ENCODE data around the gene CD79B. TPM values are rescaled to one million over a fixed set of nuclear protein-coding genes. Genes with fewer than 3 reads are reported as not detected.

Gene CD79B
- total and polyA plus RNA-seq, 2 of the 13 experiments (the other 11 are each of a cell fraction or from before 2014, with no cell fraction given): not detected

DNA sequence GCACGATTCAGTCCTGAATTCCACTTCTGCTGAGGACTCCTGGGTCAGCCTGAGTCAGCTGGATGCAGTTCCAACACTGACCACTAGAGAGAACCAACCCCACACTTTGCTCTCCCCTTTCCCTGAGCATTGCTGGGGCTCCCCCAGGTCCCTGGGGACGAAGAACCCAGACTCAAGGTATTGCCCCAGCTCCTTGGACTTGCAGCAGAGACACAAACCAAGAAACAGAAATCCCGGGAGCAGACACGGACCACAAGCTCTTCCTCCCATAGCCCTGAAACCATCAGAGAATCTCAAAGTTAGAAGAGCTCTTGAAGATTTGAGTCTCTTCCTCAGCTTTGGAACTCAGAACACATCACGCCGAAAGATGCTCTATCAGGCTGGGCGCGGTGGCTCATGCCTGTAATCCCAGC is 12.8 kb downstream of the CD79B start (continued):
- TF ChIP-seq, protein P1, sequence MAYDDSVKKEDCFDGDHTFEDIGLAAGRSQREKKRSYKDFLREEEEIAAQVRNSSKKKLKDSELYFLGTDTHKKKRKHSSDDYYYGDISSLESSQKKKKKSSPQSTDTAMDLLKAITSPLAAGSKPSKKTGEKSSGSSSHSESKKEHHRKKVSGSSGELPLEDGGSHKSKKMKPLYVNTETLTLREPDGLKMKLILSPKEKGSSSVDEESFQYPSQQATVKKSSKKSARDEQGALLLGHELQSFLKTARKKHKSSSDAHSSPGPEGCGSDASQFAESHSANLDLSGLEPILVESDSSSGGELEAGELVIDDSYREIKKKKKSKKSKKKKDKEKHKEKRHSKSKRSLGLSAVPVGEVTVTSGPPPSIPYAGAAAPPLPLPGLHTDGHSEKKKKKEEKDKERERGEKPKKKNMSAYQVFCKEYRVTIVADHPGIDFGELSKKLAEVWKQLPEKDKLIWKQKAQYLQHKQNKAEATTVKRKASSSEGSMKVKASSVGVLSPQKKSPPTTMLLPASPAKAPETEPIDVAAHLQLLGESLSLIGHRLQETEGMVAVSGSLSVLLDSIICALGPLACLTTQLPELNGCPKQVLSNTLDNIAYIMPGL (CRISPR knock-in tag; IDR thresholded peaks at IDR 0.05; ENCODE audit: borderline replicate concordance in 1 of 2, low read depth in 1 of 2): peak in 1 of 2 experiments; percentile 28; a peak in 1 of 4 replicates
- TF ChIP-seq, protein P2, sequence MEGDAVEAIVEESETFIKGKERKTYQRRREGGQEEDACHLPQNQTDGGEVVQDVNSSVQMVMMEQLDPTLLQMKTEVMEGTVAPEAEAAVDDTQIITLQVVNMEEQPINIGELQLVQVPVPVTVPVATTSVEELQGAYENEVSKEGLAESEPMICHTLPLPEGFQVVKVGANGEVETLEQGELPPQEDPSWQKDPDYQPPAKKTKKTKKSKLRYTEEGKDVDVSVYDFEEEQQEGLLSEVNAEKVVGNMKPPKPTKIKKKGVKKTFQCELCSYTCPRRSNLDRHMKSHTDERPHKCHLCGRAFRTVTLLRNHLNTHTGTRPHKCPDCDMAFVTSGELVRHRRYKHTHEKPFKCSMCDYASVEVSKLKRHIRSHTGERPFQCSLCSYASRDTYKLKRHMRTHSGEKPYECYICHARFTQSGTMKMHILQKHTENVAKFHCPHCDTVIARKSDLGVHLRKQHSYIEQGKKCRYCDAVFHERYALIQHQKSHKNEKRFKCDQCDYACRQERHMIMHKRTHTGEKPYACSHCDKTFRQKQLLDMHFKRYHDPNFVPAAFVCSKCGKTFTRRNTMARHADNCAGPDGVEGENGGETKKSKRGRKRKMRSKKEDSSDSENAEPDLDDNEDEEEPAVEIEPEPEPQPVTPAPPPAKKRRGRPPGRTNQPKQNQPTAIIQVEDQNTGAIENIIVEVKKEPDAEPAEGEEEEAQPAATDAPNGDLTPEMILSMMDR (CRISPR knock-in tag; IDR thresholded peaks at IDR 0.05): peak; percentile 94
- TF ChIP-seq ZBTB21 (CRISPR knock-in tag; IDR thresholded peaks at IDR 0.05) (no peak), NFE2 (CRISPR knock-in tag; IDR thresholded peaks at IDR 0.05) (no peak), ZNF564 (CRISPR knock-in tag; IDR thresholded peaks at IDR 0.05) (no peak), ZMYM2 (CRISPR knock-in tag; IDR thresholded peaks at IDR 0.05) (no peak), ZNF891 (CRISPR knock-in tag; IDR thresholded peaks at IDR 0.05) (no peak), MED8 (CRISPR knock-in tag; IDR thresholded peaks at IDR 0.05; ENCODE audit: insufficient replicate concordance) (no peak), NRL (CRISPR knock-in tag; IDR thresholded peaks at IDR 0.05; ENCODE audit: borderline replicate concordance) (0 out of 2 replicates have a peak, but pooled peaks have one; percentile 13), GATAD2A (CRISPR knock-in tag; IDR thresholded peaks at IDR 0.05) (no peak), CC2D1A (CRISPR knock-in tag; IDR thresholded peaks at IDR 0.05) (no peak), DNMT1 (CRISPR knock-in tag; IDR thresholded peaks at IDR 0.05) (0 out of 2 replicates have a peak, but pooled peaks have one; percentile 34), JUN (CRISPR knock-in tag; IDR thresholded peaks at IDR 0.05) (no peak), MBNL3 (CRISPR knock-in tag; conservative IDR thresholded peaks at IDR 0.05) (no peak), ZNF251 (CRISPR knock-in tag; IDR thresholded peaks at IDR 0.05) (0 out of 2 replicates have a peak, but pooled peaks have one; percentile 14), FOSL2 (CRISPR knock-in tag; IDR thresholded peaks at IDR 0.05) (peak; percentile 36; the same call in 1 of the 2 replicates), RFX1 (IDR thresholded peaks at IDR 0.05) (no peak)
- TF ChIP-seq, protein P3, sequence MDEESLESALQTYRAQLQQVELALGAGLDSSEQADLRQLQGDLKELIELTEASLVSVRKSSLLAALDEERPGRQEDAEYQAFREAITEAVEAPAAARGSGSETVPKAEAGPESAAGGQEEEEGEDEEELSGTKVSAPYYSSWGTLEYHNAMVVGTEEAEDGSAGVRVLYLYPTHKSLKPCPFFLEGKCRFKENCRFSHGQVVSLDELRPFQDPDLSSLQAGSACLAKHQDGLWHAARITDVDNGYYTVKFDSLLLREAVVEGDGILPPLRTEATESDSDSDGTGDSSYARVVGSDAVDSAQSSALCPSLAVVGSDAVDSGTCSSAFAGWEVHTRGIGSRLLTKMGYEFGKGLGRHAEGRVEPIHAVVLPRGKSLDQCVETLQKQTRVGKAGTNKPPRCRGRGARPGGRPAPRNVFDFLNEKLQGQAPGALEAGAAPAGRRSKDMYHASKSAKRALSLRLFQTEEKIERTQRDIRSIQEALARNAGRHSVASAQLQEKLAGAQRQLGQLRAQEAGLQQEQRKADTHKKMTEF (CRISPR knock-in tag; IDR thresholded peaks at IDR 0.05): no peak
- TF ChIP-seq, protein P4, sequence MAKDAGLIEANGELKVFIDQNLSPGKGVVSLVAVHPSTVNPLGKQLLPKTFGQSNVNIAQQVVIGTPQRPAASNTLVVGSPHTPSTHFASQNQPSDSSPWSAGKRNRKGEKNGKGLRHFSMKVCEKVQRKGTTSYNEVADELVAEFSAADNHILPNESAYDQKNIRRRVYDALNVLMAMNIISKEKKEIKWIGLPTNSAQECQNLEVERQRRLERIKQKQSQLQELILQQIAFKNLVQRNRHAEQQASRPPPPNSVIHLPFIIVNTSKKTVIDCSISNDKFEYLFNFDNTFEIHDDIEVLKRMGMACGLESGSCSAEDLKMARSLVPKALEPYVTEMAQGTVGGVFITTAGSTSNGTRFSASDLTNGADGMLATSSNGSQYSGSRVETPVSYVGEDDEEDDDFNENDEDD (CRISPR knock-in tag; IDR thresholded peaks at IDR 0.05; ENCODE audit: borderline replicate concordance): no peak
- TF ChIP-seq, protein P5, sequence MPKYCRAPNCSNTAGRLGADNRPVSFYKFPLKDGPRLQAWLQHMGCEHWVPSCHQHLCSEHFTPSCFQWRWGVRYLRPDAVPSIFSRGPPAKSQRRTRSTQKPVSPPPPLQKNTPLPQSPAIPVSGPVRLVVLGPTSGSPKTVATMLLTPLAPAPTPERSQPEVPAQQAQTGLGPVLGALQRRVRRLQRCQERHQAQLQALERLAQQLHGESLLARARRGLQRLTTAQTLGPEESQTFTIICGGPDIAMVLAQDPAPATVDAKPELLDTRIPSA (CRISPR knock-in tag; IDR thresholded peaks at IDR 0.05; ENCODE audit: borderline replicate concordance): no peak
- TF ChIP-seq, protein P6, sequence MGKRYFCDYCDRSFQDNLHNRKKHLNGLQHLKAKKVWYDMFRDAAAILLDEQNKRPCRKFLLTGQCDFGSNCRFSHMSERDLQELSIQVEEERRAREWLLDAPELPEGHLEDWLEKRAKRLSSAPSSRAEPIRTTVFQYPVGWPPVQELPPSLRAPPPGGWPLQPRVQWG (CRISPR knock-in tag; IDR thresholded peaks at IDR 0.05; ENCODE audit: borderline replicate concordance, low read depth): no peak
- TF ChIP-seq, protein P7, sequence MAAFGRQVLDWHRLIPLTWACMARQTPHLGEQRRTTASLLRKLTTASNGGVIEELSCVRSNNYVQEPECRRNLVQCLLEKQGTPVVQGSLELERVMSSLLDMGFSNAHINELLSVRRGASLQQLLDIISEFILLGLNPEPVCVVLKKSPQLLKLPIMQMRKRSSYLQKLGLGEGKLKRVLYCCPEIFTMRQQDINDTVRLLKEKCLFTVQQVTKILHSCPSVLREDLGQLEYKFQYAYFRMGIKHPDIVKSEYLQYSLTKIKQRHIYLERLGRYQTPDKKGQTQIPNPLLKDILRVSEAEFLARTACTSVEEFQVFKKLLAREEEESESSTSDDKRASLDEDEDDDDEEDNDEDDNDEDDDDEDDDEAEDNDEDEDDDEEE (CRISPR knock-in tag; IDR thresholded peaks at IDR 0.05): 0 out of 2 replicates have a peak, but pooled peaks have one; percentile 64
